ENCODE data around the gene TRIM44. TPM values are rescaled to one million over a fixed set of nuclear protein-coding genes. Genes with fewer than 3 reads are reported as not detected.
"Not testable (repeated sequence)": the region's sequence is repeated elsewhere in the genome, so short reads cannot be mapped to it uniquely, and the experiment has no call there.

Gene TRIM44
- total RNA-seq, 1 donor from 2014 or later: 39.9 TPM

DNA sequence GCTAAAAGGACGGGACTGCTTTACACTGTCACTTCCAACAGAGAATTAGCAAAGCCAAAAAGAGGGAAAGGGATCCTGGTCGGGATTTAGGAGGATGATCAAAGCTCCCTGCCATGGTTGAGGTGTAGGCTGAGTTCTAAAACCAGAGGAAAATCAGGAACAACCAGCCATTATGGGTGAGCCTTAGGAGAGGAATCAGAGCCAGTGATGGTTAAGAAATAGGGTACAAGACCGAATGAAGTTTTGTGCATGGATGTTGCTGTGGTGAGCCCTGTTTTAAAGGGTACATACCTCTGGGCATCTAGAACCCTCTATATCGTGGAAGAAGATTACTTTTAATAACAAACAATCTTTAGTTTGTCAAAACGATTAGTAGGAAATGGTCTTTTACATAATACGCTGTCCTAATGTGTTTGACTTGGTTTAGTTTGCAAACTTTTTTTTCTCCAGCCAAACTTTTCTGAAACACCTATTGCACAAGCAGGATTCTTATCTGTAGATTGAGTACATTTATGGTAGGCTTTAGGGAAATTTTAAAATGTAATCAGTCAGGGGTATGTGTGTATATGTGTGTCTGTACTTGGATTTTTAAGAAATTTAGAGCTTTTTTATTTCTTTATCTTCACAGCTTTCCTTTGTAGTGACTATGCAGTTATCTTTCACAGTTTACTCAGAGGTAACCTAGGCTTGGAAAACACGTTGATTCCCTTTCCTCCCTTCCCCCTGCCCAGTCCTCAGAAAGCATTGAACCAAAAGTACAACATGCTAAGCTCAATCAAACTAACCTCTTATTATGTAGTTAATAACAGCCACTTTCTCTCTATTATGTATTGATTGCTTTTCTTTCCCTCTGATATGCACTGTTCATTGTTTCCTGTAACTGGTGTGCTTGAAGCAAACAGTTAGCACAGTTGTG, 26.8 kb downstream of the TRIM44 start:
- DNase-seq (ENCODE audit: missing footprints): no peak
- no peak for ATAC-seq
- intact Hi-C loops (cut with DNase I): no loop called here

DNA sequence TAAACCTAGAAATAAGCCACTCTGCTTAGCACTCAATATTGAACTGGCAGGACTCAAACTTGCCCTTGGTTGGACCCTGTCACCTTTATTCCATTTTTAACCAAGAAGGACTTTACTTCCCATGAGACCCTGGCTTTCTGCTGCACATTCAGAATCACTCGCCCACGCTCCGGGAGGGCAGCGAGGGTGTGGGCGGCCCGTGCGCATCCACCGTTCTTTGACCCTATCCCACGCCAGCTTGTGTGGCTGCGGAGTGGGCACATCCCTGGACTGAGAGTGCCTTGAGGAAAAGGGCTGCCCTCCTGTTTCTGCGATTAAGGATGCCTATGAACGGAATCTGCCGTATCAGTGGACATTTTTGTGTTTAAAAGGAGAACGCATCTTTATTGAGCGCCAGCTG, 39.6 kb downstream of the TRIM44 start:
- intact Hi-C loops (cut with DNase I): no loop called here
- DNase-seq (ENCODE audit: missing footprints): no peak
- no peak for ATAC-seq

DNA sequence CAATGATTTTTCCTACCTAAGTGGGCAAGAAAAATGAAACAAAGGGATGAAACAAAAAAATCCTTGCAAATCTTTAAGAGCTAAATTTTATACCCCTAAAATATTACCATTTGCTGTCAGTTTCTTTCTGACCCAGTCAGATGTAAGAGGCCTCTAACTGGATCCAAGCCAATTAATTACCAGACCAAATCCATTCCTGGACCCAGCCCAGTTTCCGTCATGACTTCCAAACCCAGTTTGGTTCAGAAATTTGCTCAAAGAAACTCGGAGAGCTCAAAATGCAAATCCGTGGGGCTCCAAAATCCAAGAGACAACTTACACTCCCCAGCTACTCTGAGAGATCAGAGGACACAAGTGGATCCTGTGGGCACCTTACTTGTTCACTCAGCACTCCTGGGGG, 46.8 kb downstream of the TRIM44 start:
- DNase-seq (ENCODE audit: missing footprints) (no peak), ATAC-seq (no peak)
- intact Hi-C loops (cut with DNase I): no loop called here

DNA sequence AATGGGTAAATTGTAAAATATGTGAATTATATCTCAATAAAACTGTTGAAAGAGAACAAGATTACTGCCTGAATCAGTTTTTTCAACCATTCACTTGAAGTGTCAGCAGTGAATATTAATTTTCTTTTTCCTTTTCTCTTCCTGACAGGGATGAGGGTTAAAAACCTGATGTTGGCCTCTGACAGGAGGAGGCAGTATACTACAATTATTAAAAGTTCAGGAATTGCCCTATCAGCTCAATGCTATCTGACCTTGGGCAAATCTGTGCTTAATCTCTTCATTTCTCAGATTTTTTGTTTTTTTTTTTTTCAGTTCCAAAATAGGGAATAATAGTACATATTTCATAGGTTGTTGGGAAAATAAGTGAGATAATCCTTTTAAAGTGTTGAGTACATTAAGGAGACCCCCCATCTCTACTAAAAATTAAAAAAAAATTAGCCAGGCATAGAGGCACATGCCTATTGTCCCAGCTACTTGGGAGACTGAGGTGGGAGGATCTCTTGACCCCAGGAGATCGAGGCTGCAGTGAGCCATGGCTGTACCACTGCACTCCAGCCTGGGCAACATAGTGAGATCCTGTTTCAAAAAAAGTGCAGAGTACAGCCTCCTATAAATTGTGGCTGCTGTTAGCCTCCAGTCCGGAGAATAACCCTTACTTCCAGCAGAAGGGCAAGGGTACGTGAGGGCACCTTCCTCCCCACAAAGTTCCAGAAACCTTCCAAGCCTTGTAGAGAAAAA, 48.8 kb downstream of the TRIM44 start:
- DNase-seq (ENCODE audit: missing footprints) (no peak), ATAC-seq (no peak)
- intact Hi-C loops (cut with DNase I): no loop called here

DNA sequence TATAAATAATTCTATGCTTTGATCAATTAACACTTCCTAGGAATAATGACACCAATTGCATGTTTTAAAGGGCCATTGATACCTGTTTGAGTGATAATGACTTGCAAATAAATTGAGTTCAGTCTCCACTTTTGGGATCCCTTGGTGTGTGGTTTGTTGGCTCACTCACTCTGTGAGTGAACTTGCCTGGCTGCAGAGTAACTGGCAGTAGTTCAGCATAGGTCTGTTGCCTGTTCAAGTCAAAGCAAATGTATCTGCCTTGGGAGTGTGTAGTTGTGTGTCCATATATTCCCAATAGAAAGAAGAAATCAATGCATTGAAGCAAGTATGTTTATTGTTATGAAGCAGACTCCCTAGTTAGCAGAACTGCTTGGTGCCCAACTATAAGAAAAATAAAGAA, 49.3 kb downstream of the TRIM44 start:
- DNase-seq (ENCODE audit: missing footprints): no peak
- intact Hi-C loops (cut with DNase I): no loop called here
- ATAC-seq: peak; percentile 37

- intact Hi-C loops (cut with DNase I): no loop called here
- DNase-seq (ENCODE audit: missing footprints) (no peak), ATAC-seq (no peak)
These were observed 50.0 kb downstream of the TRIM44 start for GRCh38 chr11:35712533-35712932.

GRCh38 chr11:35714882-35715627, 52.5 kb downstream of the TRIM44 start:
- ATAC-seq (no peak), DNase-seq (ENCODE audit: missing footprints) (no peak)
- intact Hi-C loops (cut with DNase I): no loop called here

DNA sequence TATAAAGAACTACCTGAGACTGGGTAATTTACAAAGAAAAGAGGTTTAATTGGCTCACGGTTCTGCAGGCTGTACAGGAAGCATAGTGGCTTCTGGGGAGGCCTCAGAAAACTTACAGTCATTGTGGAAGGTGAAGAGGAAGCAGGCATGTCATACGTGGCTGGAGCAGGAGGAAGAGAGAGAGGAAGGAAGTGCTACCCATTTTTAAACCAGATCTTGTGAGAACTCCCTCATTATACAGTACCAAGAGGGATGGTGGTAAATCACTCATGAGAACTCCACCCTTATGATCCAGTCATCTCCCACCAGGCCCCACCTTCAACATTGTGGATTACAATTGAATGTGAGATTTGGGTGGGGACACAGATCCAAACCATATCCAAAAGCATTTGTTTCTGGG, 53.1 kb downstream of the TRIM44 start:
- intact Hi-C loops (cut with DNase I); DNase-seq (ENCODE audit: missing footprints); ATAC-seq: not testable (repeated sequence)

- ATAC-seq (no peak), DNase-seq (ENCODE audit: missing footprints) (no peak)
- intact Hi-C loops (cut with DNase I): no loop called here
These were observed 54.5 kb downstream of the TRIM44 start for GRCh38 chr11:35717043-35717442.

DNA sequence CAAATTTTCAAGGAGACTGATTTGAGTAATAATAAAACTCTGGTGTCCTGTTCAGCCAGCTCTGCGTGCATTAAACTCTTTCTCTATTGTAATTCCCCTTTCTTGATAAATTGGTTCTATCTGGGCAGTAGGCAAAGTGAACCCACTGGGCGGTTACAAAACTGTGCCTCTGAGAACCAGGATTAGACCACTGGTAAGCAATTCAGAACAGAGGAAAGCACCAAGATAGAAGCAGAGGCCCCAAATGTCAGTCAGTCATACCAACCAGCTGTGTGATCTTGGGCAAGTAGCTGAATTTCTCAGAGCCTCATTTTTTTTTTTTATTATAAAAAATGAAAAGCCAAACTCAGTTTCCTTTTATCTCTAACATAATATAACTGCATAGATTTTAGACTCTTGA, 54.9 kb downstream of the TRIM44 start:
- no peak for ATAC-seq
- DNase-seq (ENCODE audit: missing footprints): no peak
- intact Hi-C loops (cut with DNase I): no loop called here

DNA sequence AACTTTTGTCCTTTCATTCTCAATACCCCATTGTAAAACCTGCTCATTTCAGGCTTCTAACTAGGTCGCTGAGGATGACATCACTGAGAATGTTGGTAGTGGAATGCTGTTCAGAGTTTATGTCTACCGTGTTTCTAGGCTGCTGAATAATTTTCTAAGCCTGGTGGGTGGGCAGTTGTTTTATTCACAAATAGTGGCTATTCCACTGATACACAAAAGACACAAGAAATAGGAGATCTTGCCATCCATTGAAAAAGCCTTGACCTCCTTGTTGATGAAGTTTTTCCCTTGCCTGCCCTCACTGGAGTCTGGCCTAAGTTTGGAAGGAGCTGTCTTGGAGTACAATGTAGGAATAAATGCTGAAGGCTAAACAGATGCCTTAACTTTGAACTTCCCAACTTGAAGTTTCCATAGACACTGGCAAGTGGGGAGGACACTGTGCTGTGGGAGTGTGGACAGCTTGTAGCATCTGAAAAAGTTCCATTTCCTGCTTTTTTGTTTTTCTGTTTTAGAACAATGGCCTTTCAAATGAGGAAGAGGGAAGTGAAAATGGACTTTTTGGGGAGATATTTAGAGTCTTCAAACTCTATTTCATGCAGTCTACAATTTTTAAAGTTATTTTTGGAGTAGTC, 59.2 kb downstream of the TRIM44 start:
- DNase-seq (ENCODE audit: missing footprints) (no peak), ATAC-seq (peak; percentile 31)
- intact Hi-C loops (cut with DNase I): loop anchor here (5.0 kb wide), 1 partner anchor 161 kb away; no protein-coding TSS in a partner anchor

- DNase-seq (ENCODE audit: missing footprints) (no peak), ATAC-seq (no peak)
- intact Hi-C loops (cut with DNase I): loop anchor here (5.0 kb wide), 1 partner anchor 160 kb away; no protein-coding TSS in a partner anchor
These were observed 60.1 kb downstream of the TRIM44 start for GRCh38 chr11:35722641-35723040.

DNA sequence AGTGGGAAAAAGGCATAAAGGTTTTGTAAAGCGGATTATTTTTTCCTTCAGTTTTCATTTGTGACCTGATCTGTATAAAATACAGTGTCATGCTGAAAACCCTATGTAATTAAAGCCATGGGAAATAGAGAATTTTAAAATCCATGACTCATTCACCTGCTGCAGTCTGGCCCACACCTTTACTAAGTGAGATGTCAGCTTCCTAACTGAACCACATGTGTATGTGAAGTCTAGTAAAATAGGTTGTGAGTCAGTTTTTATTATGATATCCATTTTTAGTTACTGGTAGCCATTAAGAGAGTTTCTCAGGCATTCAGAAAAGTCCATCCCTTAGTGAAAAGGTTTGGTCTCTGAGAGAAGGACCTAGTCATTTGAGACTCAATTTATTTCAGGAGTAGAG, 60.9 kb downstream of the TRIM44 start:
- intact Hi-C loops (cut with DNase I): loop anchor here (5.0 kb wide), 1 partner anchor 159 kb away; no protein-coding TSS in a partner anchor
- DNase-seq (ENCODE audit: missing footprints) (no peak), ATAC-seq (no peak)

DNA sequence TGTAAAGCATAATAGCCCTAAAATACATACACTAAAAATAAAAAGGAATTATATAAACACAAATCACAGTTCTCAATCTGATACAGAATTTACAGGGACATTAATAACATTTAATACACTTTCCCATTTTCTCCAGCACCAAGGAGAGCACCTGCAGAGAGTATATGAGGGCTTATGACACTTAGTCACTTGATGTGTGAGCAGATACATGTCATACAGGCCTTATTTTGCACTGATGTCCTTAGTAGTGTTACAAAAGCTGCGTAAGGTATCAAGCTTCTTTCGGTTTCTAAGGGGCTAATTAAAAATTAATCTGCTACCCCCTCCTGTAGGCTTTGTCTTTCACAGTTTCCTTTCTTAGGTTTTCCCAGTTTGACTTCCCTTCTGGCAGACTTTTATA, 61.3 kb downstream of the TRIM44 start:
- ATAC-seq (no peak), DNase-seq (ENCODE audit: missing footprints) (no peak)
- intact Hi-C loops (cut with DNase I): loop anchor here (5.0 kb wide), 1 partner anchor 158 kb away; no protein-coding TSS in a partner anchor

GRCh38 chr11:35725885-35726284, 63.3 kb downstream of the TRIM44 start:
- intact Hi-C loops (cut with DNase I): no loop called here
- DNase-seq (ENCODE audit: missing footprints) (no peak), ATAC-seq (no peak)

GRCh38 chr11:35727140-35727539, 64.6 kb downstream of the TRIM44 start:
- ATAC-seq (no peak), DNase-seq (ENCODE audit: missing footprints) (no peak)
- intact Hi-C loops (cut with DNase I): no loop called here

DNA sequence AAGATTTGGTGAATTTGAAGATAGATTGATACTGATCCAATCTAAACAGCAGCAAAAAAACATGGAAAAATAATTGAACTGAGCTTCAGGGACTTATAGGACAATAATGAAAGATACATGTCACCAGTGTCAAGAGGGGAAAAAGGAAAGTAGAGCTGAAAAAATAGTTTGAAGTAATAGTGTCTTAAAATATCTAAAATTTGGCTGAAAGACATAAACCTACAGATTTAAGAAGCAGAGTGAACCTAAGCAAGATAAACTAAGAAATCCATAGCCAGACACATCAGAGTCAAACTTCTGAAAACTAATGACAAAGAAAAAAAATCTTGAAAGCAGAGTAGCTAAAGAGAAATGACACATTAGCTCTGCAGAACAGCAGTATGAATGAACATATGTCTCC, 67.7 kb downstream of the TRIM44 start:
- DNase-seq (ENCODE audit: missing footprints): no peak
- intact Hi-C loops (cut with DNase I): no loop called here
- no peak for ATAC-seq

DNA sequence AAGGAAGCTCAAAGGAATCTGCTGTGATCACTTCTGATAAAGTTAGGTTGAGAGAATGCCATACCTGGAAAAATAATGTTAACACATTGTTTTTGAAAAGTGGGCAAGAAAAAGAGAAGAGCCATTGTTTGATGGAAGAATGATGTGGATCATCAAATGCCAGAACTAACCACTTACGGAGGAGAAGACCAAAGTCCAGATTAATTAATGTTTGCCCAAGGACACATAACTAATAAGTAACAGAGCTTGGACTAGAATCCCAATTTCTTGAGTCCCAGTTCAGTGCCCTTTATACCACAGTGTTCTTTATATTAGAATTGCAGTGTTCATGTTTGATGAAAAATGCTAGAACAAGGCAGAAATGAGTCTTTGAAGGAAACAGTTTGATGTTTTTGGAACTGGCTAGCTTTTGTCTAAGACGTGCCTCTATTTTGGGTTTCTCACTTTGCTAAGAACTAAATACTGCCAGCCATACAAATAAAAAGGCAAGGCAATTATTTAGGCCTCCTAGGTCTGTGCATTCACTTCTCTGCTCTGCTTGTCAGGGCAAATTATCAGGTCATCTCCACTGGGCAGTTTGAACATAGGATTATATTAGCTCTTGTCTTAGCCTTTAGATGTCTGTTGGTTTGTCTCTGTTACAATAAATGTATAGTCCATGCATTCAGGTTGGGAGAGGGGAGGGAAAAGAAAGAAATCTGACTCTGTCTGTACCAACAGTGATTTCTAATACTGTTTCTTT, 72.3 kb downstream of the TRIM44 start:
- no peak for ATAC-seq
- no peak for DNase-seq (ENCODE audit: missing footprints)
- intact Hi-C loops (cut with DNase I): no loop called here
